ENCODE measurements around the gene MVB12B.
"Not testable (repeated sequence)": the region's sequence is repeated elsewhere in the genome, so short reads cannot be mapped to it uniquely, and the experiment has no call there.

The MVB12B gene, protein sequence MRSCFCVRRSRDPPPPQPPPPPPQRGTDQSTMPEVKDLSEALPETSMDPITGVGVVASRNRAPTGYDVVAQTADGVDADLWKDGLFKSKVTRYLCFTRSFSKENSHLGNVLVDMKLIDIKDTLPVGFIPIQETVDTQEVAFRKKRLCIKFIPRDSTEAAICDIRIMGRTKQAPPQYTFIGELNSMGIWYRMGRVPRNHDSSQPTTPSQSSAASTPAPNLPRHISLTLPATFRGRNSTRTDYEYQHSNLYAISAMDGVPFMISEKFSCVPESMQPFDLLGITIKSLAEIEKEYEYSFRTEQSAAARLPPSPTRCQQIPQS

DNA sequence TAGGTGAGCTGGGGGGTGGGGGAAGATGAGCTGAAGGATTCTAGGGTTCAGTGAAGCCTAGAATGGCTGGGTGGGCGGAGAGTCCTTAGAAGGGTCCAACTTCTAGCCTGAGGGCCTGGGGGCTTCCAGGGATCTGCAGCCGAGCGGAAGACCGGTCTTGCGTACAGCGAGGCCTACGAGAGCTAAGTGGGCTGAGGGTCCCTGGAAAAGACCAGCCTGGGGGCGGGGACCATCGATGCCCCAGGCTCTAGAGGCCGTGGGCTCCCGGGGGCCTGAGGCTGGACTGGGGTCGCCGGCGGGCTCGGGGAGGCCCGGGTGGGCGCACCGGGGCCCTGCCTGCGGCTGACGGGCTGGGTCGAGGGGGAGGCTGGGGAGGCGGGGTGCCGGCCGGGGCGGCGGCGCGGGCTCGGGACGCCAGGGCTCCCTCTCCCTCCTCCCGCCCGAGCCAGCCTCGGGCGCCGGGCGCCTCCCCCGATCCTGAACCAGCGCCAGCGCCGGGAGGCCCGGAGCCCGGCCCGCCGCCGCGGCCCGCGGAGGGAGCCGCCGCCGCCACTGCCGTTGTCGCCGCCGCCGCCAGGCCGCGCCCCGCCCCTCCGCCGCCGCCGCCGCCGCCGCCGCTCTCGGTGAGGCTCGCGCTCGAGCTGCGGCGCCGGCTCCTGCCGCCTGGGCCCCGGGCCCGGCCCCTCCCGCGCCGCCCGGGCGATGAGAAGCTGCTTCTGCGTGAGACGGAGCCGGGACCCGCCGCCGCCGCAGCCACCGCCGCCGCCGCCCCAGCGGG lies at the start of gene MVB12B:
TSS of gene MVB12B (plus strand) at position 602 of the 778 bp plus-strand sequence. CDS start at position 703, 101 bp downstream.
- peak; percentile 38 to 57 for DNase-seq

DNA sequence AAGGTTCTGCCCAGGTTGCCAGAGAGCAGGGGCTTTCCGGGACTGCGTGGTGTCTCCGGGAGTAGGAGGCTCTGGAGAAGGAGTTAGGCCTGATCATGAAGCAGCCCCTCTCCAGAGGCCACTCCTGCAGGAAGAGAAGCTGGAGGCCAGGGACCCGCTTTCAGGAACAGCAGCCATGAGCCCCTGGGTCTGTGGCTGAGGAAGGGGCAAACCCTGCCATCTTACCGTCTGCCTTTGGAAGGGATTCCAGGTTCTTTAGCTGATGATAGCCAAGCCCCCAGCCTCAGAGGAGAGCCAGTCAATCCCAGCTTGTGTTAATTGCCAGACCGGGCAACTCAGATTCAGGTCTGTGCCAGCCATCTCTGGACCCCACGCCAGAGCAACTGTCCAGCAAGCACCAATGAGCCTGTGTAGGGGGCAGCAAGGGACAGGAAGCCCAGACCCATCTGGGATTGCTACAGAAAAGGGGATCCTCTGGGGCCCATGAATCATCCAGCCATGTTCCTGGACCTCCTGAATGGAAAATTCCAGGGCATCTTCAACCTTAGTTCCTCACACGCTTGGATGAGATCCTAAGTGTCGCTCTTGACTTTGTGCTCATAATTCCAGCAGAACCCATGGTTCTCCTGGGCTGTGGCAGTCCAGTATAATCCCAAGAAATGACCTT lies 42.7 kb upstream of the MVB12B start:
- DNase-seq = no peak

DNA sequence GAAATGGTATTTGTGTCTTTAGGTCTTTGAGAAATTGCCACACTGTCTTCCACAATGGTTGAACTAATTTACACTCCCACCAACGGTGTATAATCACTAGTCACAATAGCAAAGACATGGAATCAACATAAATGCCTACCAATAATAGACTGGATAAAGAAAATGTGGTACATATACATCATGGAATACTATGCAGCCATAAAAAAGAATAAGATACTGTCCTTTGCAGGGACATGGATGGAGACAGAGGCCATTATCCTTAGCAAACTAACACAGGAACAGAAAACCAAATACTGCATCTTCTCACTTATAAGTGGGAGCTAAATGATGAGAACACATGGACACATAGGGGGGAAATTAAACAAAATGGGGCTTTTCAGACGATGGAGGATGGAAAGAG lies 41.0 kb upstream of the MVB12B start:
- DNase-seq = not testable (repeated sequence)

DNA sequence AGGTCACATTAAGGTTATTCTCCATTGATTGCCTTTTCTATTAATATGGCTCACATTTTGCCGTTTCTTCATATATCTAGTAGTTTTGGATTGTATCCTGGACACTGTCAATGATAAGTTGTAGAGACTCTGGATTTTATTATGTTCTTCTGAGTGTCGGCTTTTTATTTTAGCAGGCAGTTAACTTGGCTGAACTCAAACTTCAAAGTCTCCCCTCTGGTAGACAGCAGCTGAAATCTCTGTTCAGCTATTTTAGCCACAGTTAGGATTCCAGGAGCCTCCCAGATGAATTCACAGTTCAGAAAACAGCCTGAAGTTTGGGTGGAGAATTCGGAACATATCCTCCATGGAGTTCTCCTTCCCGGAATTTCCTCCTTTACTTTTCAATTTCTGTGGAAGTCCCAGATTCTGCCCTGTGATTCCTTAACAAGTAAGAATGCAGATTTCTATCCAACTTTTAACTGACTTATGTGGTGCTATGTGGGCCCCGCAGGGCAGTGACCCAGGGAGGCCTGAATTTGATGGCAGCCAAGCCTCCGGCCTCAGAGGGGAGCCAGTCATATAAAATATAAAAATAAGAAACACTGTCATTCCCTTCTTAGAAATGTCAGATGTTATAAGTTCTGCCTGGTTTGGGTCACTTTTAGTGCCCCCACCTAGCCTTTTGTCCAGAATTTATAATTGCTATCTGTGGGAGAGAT lies 39.3 kb upstream of the MVB12B start:
- DNase-seq = no peak

DNA sequence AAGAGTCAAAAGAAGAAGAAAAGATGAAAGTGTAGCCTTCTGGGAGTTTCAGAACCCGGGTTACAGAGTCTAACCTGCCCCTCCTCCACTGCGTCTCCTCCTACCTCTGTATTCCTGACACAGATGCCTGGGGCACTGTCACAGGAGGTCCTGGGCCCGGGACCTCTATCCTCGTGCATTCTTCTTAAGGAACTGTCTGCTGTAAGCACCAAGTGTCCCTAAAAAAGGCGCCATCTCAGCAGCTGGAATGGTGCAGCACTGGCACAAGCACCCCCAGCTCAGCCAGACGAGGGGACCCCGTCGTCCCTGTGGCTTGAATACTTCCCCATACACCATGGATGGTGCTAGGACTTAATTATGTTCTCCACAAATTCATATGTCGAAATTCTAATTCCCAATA lies 35.8 kb upstream of the MVB12B start:
- no peak for DNase-seq

DNA sequence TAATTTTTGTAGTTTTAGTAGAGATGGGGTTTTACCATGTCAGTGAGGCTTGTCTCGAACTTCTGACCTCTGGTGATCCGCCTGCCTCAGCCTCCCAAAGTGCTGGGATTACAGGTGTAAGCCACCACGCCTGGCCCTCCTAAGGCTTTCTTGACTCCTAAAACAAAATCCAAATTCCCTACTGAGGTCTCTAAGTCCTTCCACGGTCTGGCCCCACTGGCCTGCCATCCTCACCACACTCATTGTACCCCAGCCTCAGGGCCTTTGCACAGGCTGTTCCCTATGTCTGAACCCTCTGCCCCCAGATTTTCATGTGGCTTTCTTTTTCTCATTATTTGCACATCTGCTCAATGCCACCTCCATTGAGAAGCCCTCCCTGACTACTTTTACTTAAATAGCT lies 34.7 kb upstream of the MVB12B start:
- no peak for DNase-seq

DNA sequence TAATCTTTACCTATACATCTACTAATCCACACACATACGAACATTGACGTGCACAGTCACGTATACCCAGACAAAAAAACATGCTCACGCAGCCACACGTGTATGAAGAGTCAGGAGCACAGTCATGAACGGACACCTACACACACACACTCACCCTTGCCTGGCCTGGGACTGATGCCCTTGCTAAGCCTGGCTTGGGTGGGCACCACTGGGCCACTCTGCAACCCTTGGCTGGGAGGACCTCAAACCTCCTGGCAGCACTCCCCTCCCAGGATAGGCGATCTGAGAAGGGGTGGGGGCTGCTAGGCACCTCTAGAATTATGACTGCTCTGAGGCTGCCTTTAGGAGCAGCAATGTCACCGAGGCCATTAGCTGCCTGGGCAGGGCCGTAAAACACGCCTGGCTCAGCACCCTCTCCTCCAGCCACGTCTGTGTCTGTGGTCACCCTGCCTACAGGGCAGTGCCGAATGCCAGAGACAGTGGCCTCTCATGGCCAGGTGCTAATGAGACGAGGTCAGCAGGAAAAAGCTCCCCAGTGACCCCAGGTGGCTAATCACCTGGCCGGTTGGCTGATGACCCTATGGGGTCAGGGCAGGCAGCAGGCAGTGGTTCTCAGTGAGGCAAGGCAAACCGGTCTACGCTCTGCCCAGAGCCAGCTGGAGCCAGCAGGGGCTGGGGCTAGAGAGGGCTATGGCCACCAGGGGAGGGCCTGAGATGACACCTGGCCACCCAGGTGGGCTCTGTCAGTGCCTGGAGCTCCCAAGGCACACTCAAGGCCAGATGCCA lies 33.7 kb upstream of the MVB12B start:
- no peak for DNase-seq

DNA sequence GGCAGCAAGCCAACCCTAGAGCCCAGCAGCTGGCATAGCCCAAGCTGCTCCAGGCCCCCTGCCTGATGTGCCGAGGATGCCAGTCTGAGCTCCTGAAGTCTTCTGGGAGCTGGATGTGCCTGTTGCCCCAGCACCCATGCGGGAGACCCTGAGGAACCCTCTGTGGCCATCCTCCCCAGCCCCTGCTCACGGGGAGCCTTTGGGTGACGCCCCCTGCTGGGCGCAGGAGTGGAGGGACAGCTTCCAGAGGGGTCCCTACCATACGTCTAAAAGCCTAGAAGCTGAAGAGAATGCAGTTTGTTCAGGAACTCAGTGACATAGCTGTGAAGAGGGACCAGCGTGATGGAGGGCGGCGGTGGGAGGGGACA lies 33.1 kb upstream of the MVB12B start:
- DNase-seq = no peak

DNA sequence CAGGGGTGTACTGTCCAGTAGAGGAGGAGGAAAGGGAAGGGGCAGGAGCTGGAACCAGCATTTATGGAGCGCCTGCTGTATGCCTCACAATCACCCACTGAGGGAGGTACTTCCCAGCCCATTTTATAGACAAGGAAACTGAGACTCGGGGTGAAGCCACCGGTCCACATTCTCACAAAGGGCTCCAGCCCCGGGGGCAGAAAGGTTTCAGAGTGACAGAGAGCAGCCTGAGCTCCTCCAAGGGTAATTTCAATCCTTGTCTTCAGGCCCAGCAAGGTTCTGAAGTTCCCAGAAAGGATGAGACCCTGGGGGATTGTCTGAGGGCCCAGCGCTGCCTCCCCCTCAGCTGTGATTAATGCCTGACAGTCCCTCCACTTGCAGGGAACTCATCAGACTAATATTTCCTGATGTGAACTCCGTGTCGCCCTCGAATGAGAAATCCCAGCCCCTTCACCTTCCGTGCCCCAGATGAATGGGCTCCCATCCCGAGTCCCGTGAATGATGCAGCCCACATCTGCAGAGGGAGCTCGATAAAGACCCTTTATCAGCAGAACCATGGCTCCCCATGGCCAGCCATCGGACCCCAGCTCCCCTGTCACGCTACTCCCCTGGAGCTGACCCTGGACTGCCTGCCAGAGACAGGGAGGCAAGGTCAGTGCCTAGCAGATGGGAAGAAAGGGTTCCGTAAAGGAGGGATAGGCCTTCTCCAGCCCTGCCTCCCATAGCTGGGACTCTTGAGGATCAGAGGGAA lies 32.1 kb upstream of the MVB12B start:
- no peak for DNase-seq

DNA sequence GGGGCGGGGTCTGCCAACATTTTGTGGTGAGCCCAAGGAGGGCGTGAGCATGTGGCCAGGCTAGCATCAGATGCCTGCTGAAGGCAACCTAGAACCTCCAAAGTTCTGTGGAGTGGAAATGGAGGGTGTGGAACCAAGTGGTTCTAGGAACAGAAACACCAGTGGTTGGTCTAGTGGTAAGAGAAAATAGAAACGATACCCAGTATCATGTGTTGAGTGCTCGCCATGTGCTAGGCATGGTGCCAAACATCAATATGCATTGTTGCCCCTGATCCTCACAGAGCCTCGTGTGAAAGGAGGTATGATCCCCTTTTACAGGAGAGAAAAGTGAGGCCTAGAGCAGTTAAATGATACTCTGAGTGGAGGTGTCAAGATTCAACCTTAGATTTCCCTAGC lies 31.5 kb upstream of the MVB12B start:
- DNase-seq = no peak

DNA sequence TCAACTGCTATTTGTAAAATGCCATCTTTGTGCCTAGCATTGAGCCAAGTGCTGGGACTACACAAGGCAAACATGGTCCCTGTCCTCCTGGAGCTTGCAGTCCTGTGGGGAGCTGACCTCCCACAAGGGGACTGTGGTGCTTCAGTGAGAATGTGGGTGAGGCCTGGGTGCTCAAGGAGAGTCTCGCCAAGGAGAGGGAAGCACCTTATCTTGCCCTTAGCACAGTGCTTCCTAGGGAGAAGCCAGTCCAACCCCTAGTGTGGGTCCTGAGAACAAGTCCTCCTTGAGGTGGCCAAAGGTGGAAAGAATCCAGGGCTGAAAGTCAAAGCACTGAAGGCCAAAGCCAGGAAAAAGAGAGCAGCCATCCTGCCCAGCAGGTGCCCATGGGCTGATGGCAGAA lies 31.1 kb upstream of the MVB12B start:
- DNase-seq = no peak

DNA sequence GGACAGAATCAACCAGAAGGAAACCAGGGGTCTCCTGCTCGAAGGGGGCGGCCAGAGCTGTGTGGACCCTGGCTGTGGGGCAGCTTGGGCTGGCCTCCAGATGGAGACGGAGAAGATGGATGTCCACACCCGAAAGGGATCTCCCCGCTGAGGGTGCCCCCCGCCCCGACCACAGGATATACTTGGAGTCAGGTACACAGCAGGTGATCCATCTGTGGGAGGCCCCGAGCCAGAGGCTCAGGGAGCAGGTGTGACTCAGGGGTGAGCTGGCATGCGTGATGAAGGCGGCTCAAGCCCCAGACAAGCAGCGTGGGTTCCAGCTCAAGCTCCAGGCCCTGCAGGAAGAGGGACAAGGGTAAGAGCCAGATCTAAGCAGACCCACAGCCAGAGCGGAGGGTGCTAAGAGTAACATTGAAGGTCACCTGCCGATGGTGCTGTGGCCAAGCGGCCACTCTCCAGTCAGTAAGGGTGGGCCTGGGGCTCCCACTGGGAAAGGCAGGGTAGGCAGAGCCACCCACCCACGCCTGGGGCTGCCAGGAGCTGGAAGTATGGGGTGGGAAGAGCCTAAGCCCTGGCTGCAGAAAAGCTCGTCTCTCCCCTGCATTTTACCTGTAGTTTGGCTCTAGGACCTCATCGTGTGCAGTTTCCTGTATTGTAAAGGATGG lies 30.6 kb upstream of the MVB12B start:
- DNase-seq = no peak

DNA sequence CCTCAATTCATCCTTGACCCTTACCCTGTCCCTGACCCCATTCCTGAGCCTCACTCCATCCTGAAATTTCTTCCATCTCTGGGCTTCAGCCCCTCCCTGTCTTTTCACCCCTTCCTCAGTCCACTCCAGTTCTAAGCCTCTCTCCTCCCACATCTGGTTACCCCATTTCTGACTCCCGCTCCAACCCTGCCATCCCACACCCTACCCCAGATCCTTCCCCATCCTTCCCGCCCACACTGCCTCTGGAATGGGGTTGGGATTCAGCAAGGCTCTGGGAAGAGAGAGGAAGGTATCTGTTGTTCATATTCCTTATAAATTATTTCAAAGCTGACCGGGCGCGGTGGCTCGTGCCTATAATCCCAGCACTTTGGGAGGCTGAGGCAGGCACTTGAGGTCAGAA lies 29.9 kb upstream of the MVB12B start:
- no peak for DNase-seq

DNA sequence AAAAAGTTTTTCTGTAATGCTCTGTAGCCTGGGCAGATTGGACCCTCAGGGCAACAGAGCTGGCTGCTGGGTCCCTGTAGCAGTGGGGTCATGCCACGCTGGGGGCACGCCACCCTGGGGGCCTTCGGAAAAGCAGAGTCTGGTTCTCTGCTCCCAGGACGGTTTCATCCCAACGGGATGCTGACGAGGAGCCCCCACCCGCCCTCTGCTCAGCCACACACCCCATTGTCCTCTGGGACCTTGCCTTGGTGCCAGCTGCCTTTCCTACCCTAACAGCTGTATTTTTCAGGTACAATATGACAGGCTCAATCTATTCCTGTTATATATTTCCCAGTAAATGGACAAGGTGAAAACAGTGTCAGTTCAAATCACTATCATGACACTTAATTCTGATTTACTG lies 29.0 kb upstream of the MVB12B start:
- no peak for DNase-seq

DNA sequence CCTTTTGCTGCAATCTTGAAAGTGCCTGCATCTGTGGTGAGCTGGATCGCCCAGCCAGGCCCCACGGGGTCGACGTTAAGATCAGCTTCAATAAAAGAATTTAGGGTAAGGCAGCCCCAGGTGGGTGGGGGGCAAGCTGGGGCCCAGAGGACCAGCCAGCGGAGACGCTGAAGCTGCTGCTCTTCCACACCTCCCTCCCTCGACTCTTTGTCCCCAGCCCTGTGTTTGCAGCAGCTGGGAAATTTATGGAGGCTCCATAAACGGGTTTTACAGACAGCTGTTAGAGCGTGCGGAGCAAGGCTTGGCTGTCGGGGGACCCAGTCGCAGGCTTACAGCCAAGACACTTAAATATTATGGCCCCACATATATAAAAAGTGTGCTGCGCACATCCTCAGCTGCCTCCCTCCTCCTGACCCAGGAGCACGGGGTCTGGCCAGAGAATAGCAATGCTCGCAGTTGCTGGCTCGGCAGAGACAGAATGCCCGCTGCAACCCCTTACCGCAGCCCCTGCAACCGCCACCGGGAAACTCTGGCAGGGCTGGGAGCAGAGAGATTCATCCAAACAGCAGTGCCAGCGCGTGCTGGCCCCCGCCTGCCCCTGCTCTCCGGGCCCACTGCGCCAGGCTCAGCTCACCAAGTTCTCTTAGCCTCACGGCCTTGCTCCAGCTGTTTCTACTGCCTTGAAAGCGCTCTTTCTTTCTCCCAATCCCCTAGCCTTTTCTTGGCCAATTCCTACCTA lies 28.4 kb upstream of the MVB12B start:
- DNase-seq = no peak

DNA sequence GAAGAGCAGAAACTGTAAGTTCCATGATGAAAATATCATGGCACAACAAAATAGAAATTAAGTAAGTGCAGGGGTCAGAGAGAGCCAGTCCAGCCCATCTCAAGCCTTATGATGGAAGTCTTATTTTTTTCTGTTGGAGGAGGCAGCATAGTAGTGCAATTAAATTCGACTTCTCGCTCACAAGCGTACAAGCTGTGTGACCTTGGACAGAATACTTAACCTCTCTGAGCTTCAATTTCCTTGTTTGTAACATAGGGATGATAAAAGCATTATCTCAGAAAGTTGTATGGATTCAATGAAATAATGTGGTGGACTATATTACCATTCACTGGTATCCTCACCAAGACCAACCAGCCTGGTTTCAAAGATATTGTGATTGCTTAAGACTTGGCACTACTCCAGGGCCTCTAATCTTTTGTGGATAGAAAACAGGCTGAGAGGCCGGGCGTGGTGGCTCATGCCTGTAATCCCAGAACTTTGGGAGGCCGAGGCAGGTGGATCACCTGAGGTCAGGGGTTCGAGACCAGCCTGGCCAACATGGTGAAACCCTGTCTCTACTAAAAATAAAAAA lies 26.8 kb upstream of the MVB12B start:
- DNase-seq = no peak

DNA sequence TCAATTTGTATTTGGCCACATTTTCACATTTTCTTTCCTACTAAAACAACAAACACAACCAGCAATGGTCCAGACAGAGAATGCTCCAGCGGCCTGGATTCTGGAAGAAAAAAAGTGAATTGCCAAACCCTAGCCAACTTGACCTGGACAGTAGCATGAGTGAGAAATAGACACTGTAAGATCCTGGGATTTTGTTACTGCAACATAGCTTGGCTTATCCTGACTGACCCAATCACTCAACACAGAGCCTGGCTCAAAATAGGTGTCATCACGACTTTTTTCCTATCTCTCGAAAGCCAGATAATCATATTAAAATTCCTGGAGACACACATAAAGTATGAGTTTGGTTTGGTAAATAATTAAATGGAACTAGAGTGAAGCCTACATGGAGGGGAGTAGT lies 25.4 kb upstream of the MVB12B start:
- no peak for DNase-seq

DNA sequence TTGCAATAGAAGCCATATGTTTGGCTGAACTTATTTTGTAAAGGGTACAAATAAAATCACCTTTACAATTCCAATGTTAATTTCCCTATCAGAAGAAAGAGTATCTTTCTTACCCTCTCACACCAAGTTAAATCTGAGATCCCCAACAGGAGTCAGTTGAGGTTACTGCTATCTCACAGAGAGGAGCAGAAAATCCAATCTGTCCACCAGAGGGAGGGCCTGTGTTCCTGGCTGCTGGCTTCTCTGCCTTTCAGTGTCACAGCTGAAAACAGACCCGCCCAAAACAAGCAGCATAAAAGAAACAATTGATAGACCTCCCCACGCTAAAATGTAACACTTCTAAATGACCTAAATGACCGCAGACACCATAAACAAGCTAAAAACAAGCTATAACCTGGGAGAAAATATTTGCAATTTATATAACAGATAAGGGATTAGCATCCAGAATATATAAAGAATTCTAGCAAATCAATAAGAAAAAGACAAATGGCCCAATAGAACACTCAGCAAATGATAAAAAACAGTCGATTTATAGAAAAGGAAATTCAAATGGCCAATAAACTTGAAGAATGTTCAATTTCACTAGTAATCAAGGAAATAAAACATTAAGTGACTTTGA lies 24.5 kb upstream of the MVB12B start:
- peak; percentile 56 to 64 for DNase-seq

DNA sequence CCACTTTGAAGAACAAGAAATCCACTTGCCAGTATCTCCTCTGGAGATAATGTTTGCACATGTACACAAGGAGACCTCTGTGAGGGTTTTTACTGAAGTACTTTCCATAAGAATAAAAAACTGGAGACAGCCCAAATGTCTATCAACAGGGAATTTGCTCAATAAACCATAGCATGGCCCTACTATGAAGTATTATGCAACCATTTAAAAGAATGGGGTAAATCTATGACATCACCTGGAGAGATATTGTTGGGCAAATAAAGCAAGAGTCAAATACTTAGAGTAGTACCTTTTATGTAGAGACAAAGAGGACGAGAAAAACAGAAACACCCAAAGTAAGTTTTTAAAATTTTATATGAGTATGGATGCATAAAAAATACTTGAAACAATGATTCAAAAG lies 23.9 kb upstream of the MVB12B start:
- no peak for DNase-seq

DNA sequence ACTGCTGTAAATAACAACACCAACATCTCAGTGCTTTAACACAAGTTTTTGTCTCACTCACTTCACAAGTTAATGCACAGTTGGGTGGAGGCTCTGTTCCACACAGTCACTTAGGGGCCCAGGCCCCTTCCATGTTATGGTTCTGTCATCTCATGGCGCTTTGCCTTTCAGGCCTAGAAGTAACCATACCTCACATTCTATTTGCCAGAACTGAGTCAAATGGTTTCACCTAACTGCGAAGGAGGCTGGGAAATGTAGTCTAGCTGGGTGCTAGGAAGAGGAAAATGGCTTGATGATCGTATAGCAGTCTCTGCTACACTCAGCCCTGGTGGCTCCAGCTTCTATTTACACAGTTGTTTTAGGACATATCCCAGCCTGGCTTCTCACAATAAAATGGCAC lies 23.1 kb upstream of the MVB12B start:
- no peak for DNase-seq

All from CD4-positive, alpha-beta T cell treated with Interleukin-4 for 1 hour (primary cell).